Endometrium (tissue), 2 donors: ENCODE measurements around the gene EHD2.
"Not testable (repeated sequence)": the region's sequence is repeated elsewhere in the genome, so short reads cannot be mapped to it uniquely, and the experiment has no call there.

Experiments used
- FAIRE-seq: peaks from 2 replicates; lab custom pipeline; 2012; peaks lifted over from hg19 to GRCh38; lab: Jason Lieb, UNC
- donor health status: control.
- donor health status: control.

EHD2 gene

GRCh38 chr19:47691782-47692181 lies 21.4 kb upstream of the EHD2 start:
- no peak for FAIRE-seq

- no peak for FAIRE-seq
Observed at GRCh38 chr19:47693489-47693888, 19.7 kb upstream of the EHD2 start.

GRCh38 chr19:47693903-47694302 lies 19.3 kb upstream of the EHD2 start:
- FAIRE-seq = no peak

- FAIRE-seq = no peak
Observed at GRCh38 chr19:47694466-47695273, 18.6 kb upstream of the EHD2 start.

- FAIRE-seq = no peak
Observed at GRCh38 chr19:47695533-47696262, 17.5 kb upstream of the EHD2 start.

- no peak for FAIRE-seq
Observed at GRCh38 chr19:47696635-47697034, 16.6 kb upstream of the EHD2 start.

GRCh38 chr19:47697863-47698609 lies 15.2 kb upstream of the EHD2 start:
- peak; percentile 57 for FAIRE-seq

- FAIRE-seq = no peak
Observed at GRCh38 chr19:47698631-47699359, 14.4 kb upstream of the EHD2 start.

- FAIRE-seq = no peak
Observed at GRCh38 chr19:47699360-47699917, 13.8 kb upstream of the EHD2 start.

GRCh38 chr19:47700934-47701716 lies 12.1 kb upstream of the EHD2 start:
- FAIRE-seq = no peak

- no peak for FAIRE-seq
Observed at GRCh38 chr19:47701717-47702552, 11.3 kb upstream of the EHD2 start.

- FAIRE-seq = no peak
Observed at GRCh38 chr19:47702671-47703070, 10.6 kb upstream of the EHD2 start.

GRCh38 chr19:47703301-47703700 lies 9.9 kb upstream of the EHD2 start:
- FAIRE-seq = no peak

- FAIRE-seq = no peak
Observed at GRCh38 chr19:47704024-47704423, 9.2 kb upstream of the EHD2 start.

GRCh38 chr19:47704656-47705055 lies 8.6 kb upstream of the EHD2 start:
- FAIRE-seq = no peak

- FAIRE-seq = no peak
Observed at GRCh38 chr19:47707135-47707925, 5.9 kb upstream of the EHD2 start.

GRCh38 chr19:47711652-47712242 lies 1.5 kb upstream of the EHD2 start:
- FAIRE-seq = no peak

GRCh38 chr19:47714339-47714738 lies 1.1 kb downstream of the EHD2 start:
- no peak for FAIRE-seq

GRCh38 chr19:47714855-47715254 lies 1.6 kb downstream of the EHD2 start:
- FAIRE-seq = not testable (repeated sequence)
